Hematopoietic multipotent progenitor cell treated with erythropoietin and hydrocortisone succinate and interleukin-3 and kit ligand, for 8 days (in vitro differentiated cells): ENCODE data around the gene ARL11.
A peak's percentile ranks its signal among the peaks of the same experiment; 100 is the strongest.
"Not testable (repeated sequence)": the region's sequence is repeated elsewhere in the genome, so short reads cannot be mapped to it uniquely, and the experiment has no call there.

Experiments
- DNase-seq: peaks from one replicate; pipeline ENCODE4 v3.0.0-alpha.2; 2015

ARL11 gene

GRCh38 chr13:49627831-49628652 is at the start of gene ARL11:
Gene ARL11 (plus strand): TSS chr13:49628507. CDS start chr13:49630448, 1,941 bp downstream.
- peak; percentile 58 for DNase-seq

DNA sequence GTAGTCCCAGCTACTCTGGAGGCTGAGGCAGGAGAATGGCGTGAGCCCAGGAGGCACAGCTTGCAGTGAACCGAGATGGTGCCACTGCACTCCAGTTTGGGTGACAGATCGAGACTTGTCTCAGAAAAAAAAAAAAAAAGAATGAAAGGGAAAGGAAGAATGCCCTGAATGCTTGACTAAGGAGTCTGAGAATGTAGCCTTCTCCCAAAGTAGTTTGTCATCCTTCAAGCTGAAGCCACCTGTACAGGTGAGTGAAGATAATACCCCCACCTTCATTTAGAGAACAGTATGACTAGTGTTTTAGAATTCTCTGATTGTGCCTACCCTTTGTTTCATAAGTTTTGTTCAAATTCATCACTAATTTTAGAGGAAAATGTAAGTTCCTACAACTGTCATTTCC is 48.8 kb upstream of the ARL11 start:
- DNase-seq, result no peak

DNA sequence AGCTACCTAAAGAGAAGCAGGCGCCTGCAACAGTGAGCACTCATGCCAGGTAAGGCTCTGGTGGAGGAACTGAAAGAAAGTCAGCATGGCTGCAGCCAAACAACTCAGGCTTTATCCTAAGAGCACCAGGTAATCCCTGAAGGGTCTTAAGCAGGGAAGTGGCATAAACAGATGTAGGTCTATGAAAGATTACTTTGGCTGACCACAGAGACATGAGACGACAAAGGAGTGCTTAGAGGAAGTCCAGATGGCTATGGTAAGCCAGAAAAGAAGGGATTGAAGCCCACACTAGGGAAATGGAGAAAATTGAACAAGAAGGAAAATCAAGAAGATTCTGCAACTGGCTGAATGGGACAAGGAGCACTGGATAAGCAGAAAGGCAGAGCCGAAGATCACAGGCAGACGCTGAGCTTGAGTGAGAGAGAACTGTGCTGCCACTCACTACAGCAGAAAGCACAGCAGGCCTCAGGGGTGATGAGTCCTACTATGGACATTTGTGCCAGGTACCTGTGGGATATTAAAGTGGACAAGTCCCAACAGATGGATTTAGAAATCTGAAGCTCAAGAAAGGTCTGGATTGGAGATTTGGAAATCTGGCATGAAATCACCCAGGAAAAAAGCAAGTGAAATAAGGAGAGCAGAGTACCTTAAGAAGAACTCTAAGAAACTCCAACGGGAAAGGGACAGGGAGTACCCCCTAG is 47.2 kb upstream of the ARL11 start:
- DNase-seq, result no peak

- DNase-seq, result peak; percentile 27
Measured at GRCh38 chr13:49584771-49585182, 43.5 kb upstream of the ARL11 start.

- peak; percentile 69 for DNase-seq
Measured at GRCh38 chr13:49585220-49586157, 42.8 kb upstream of the ARL11 start, which contains the start of gene RCBTB1. Gene RCBTB1 (minus strand): TSS chr13:49585558. CDS start chr13:49567279, 18,279 bp downstream.

DNA sequence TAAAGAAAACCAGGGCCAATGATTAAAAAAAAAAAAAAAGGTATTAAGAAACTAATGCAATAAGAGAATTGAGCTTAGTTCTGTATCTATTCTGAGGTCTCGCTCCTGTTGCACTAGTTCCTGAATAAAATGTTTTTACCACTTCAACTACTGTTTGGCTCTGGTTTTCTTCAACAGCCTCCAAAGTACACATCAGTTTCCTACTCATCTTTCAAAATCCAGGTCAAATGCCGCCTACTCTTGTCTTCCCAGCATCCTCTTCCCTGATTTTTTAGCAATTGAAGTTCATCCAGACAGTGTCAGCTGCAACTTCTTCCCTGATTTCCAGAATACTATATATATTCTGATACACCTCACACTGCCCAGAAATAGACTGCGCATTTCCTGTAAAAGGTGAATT is 41.6 kb upstream of the ARL11 start:
- no peak for DNase-seq

GRCh38 chr13:49587311-49587847 is 40.9 kb upstream of the ARL11 start:
- peak; percentile 16 for DNase-seq

DNA sequence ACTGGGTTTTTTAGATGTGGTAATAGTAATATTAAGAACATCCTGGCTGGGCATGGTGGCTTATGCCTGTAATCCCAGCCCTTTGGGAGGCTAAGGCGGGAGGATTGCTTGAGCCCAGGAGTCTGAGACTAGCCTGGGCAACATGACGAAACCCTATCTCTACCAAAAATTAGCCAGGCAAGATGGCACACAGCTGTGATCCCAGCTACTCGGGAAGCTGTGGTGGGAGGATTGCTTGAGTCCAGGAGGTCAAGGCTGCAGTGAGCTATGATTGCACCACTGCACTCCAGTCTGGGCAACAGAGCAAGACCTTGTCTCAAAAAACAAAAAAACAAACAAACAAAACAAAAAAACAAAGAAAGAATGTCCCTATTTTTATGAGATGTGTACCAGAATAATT is 37.6 kb upstream of the ARL11 start:
- not testable (repeated sequence) for DNase-seq

GRCh38 chr13:49593876-49594275 is 34.4 kb upstream of the ARL11 start:
- DNase-seq, result not testable (repeated sequence)

GRCh38 chr13:49594576-49594975 is 33.7 kb upstream of the ARL11 start:
- no peak for DNase-seq

DNA sequence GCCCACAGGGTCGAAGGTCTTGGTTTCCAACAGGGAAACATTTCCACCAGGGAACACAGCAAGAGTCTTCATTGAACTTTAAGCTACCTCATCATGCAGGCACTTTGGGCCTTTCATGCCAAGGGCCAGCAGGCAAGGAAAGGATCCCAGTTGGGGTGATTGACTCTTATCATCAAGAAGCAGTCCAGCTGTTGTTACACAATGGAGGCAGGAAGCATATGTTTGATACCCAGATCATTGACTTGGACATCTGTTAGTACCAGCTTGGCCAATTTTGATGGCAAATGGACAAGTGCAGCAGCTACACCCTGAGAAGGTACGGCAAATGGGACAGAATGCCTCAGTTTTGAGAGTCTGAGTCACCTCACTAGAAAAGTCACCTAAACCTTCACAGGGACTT is 32.1 kb upstream of the ARL11 start:
- peak; percentile 82 for DNase-seq

DNA sequence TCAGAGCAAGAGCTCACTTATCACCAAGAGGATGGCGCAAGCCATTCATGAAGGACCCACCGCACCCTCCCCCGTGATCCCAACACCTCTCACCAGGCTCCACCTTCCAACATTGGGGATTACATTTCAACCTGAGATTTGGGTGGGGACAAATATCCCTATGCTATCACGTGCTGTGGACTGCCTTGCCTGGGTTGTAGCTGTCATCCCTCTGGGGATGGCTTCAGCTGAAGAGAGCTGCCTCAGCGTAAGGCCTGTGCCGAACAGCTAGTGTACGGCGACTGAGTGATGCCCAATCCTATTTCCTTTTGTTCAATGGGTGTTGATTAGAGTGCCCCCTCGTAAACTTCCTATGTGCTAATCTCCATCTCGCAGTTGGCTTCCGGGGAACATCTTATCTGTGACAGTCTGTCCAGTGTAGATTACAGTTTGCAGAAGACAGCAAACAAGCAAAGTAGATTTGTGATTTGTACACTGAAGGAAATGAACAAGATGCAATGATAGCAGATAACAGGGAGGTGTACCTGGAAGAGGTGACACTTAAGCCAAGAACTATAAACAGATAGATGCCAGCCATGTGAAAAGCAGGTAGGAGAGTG is 31.2 kb upstream of the ARL11 start:
- peak; percentile 87 for DNase-seq

- DNase-seq, result no peak
Measured at GRCh38 chr13:49602005-49602404, 26.3 kb upstream of the ARL11 start.

GRCh38 chr13:49602615-49603014 is 25.7 kb upstream of the ARL11 start:
- DNase-seq, result not testable (repeated sequence)

DNA sequence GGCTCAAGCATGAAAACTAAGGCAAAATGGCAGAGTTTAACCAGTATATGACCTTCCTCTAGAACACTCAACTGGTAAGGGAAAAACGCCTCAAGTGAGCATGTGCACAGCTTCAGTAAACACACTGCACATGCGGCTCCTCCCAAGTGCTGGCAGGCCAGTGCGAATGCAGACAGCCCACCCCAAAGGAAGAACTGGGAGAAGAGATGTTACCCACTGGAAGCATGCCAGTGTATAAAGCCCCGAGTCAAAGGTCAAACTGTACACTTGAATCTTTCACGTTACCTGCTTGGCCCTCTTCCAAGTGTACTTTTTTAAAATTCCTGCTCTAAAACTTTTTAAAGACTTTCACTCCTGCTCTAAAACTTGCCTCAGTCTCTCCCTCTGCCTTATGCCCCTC is 23.7 kb upstream of the ARL11 start:
- peak; percentile 14 for DNase-seq

DNA sequence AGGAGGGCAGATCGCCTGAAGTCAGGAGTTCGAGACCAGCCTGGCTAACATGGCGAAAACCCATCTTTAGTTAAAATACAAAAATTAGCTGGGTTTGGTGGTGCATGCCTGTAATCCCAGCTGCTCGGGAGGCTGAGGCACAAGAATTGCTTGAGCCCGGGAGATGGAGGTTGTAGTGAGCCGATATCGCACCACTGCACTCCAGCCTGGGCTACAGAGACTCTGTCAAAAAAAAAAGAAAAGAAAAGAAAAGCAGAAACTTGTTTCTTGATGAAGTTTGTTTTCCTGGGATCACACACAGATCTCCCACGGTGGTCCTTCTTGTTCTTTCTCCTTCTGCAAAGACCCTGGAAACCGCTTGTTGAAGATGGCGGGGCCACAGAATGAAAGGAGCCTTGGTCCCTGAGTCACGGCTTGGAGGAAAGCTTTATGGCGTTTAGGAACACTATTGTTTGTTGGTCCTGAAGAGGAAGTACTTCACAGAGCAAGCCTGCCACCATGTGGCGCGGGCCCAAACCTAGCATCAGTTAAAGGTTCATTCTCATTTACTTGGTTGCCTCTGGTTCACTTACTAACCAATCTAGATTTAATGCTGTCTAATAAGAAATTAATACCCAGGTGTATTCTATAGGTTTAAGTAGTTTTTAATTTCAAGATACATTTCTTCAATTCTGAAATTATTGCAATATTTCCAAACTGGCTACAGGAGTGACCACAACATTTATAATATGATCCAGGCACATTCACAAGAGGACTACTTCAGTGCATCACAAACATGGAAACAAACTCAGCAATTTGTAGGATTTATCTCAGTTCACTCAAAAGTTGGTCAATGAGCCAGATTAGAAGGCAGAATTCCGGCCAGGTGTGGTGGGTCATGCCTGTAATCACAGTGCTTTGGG is 21.3 kb upstream of the ARL11 start:
- DNase-seq, result peak; percentile 93

GRCh38 chr13:49607761-49608160 is 20.5 kb upstream of the ARL11 start:
- DNase-seq, result no peak

GRCh38 chr13:49608651-49609331 is 19.5 kb upstream of the ARL11 start:
- no peak for DNase-seq

- DNase-seq, result no peak
Measured at GRCh38 chr13:49610176-49610575, 18.1 kb upstream of the ARL11 start.

DNA sequence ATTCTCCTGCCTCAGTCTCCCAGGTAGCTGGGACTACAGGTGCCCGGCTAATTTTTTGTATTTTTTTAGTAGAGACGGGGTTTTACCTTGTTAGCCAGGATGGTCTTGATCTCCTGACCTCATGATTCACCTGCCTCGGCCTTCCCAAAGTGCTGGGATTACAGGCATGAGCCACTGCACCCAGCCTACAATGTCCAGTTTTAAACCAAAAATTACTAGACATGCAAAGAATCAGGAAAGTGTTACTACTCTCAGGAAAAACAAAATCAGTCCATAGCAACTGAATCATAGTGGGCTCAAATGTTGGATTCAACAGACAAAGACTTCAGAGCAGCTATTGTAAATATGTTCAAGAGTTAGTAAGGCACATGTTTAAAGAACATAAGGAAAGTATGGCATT is 16.3 kb upstream of the ARL11 start:
- not testable (repeated sequence) for DNase-seq
